CD14-positive monocyte (primary cell): Measurements from ENCODE around the gene SLC17A7. TPM values are rescaled to one million over a fixed set of nuclear protein-coding genes. Genes with fewer than 3 reads are reported as not detected.
A peak's percentile ranks its signal among the peaks of the same experiment; 100 is the strongest.

Experiments
- DNase-seq, 3 donors: peaks; one replicate each; pipeline ENCODE4 v3.0.0-alpha.2; 2011 to 2022
- H2AFZ ChIP-seq: 2 replicates; pipeline ENCODE4 v1.6.0; 2012; ENCODE audit warnings: mild to moderate bottlenecking, low read depth, low read length, inconsistent platforms; ENCODE audit not compliant: insufficient read depth, poor library complexity, severe bottlenecking
- H3K27ac ChIP-seq, 2 donors: 1 replicate in 1 of 2; 2 replicates in 1 of 2; pipeline ENCODE4 v1.5.1; 2012 to 2013; ENCODE audit warnings: low read length in 2 of 2, control low read depth in 1 of 2, inconsistent platforms in 1 of 2, low read depth in 1 of 2, mild to moderate bottlenecking in 1 of 2
- H3K27me3 ChIP-seq, 2 donors: one replicate each; pipeline versions ENCODE4 v1.6.0 to v1.6.1; 2011 to 2013; ENCODE audit warnings: low read length in 2 of 2; ENCODE audit not compliant: control insufficient read depth in 2 of 2, insufficient read depth in 2 of 2
- H3K36me3 ChIP-seq, 2 donors: replicated peaks in 1 of 2; 1 replicate in 1 of 2; 2 replicates in 1 of 2; pipeline versions ENCODE4 v1.5.1 to v1.6.1; 2012 to 2013; ENCODE audit warnings: low read length in 2 of 2, control low read depth in 1 of 2, inconsistent platforms in 1 of 2, mild to moderate bottlenecking in 1 of 2; ENCODE audit not compliant: insufficient read depth in 2 of 2, control insufficient read depth in 1 of 2
- H3K4me1 ChIP-seq, 2 donors: 1 replicate in 1 of 2; 2 replicates in 1 of 2; pipeline versions ENCODE4 v1.5.1 to v1.6.1; 2012 to 2013; ENCODE audit warnings: low read length in 2 of 2, control low read depth in 1 of 2, inconsistent platforms in 1 of 2, mild to moderate bottlenecking in 1 of 2, moderate library complexity in 1 of 2; ENCODE audit not compliant: insufficient read depth in 2 of 2, control insufficient read depth in 1 of 2
- H3K4me2 ChIP-seq: replicated peaks from 2 replicates; pipeline ENCODE3; 2012; ENCODE audit warnings: low read length, moderate library complexity, mild to moderate bottlenecking; ENCODE audit not compliant: poor library complexity, severe bottlenecking; ENCODE audit errors: extremely low read depth
- H3K4me3 ChIP-seq, 3 experiments: fragments of 200-600 bp in 1 of 3; sonication (generic) in 1 of 3; replicated peaks in 1 of 3; 1 replicate in 2 of 3; 2 replicates in 1 of 3; pipeline ENCODE4 v1.5.1; 2011 to 2013; ENCODE audit warnings: low read length in 3 of 3, mild to moderate bottlenecking in 3 of 3, control low read depth in 2 of 3, low read depth in 2 of 3, inconsistent platforms in 1 of 3, moderate library complexity in 1 of 3
- H3K79me2 ChIP-seq: 2 replicates; pipeline ENCODE4 v1.6.0; 2012; ENCODE audit warnings: mild to moderate bottlenecking, control low read depth, inconsistent platforms, low read length, moderate library complexity; ENCODE audit not compliant: insufficient read depth
- H3K9ac ChIP-seq: 2 replicates; pipeline ENCODE4 v1.6.0; 2017; ENCODE audit warnings: low read length, mild to moderate bottlenecking; ENCODE audit not compliant: insufficient read depth, poor library complexity, severe bottlenecking
- H3K9me3 ChIP-seq, 2 donors: replicated peaks in 1 of 2; 1 replicate in 1 of 2; 2 replicates in 1 of 2; pipeline versions ENCODE4 v1.5.1 to v1.6.1; 2012 to 2013; ENCODE audit warnings: low read length in 2 of 2, control low read depth in 1 of 2; ENCODE audit not compliant: control insufficient read depth in 1 of 2, insufficient read depth in 1 of 2
- H4K20me1 ChIP-seq: 2 replicates; pipeline ENCODE4 v1.6.0; 2012; ENCODE audit warnings: mild to moderate bottlenecking, low read length, control low read depth, moderate library complexity; ENCODE audit not compliant: insufficient read depth
- H3K27ac Mint-ChIP-seq, 7 donors: one replicate each; pipeline ENCODE4 v1.8.0; 2020; ENCODE audit warnings: mild to moderate bottlenecking in 7 of 7, mixed read lengths in 7 of 7, moderate library complexity in 6 of 7, inconsistent platforms in 2 of 7
- H3K27me3 Mint-ChIP-seq, 3 donors: one replicate each; pipeline ENCODE4 v1.8.0; 2021 to 2022; ENCODE audit warnings: low read depth in 3 of 3, mild to moderate bottlenecking in 3 of 3, mixed read lengths in 3 of 3, moderate library complexity in 3 of 3, inconsistent platforms in 1 of 3
- H3K36me3 Mint-ChIP-seq, 2 donors: one replicate each; pipeline ENCODE4 v1.8.0; 2020; ENCODE audit warnings: mixed read lengths in 2 of 2, inconsistent platforms in 1 of 2, mild to moderate bottlenecking in 1 of 2
- H3K4me1 Mint-ChIP-seq: one replicate; pipeline ENCODE4 v1.8.0; 2020; ENCODE audit warnings: mild to moderate bottlenecking, mixed read lengths
- H3K4me3 Mint-ChIP-seq, 2 donors: one replicate each; pipeline ENCODE4 v1.8.0; 2020; ENCODE audit warnings: mild to moderate bottlenecking in 2 of 2, mixed read lengths in 2 of 2, moderate library complexity in 1 of 2
- H3K9me3 Mint-ChIP-seq, 7 donors: one replicate each; pipeline ENCODE4 v1.8.0; 2020 to 2022; ENCODE audit warnings: mixed read lengths in 7 of 7, mild to moderate bottlenecking in 6 of 7, moderate library complexity in 6 of 7, inconsistent platforms in 2 of 7
- WGBS: methylation state at CpG from one replicate; pipeline ENCODE4 v1.1.5; 2013; ENCODE audit warnings: missing lambda C conversion rate; ENCODE audit not compliant: insufficient coverage; 5-methylcytosine and 5-hydroxymethylcytosine counted together
- intact Hi-C, 2 donors: fragments of 100-400 bp; cut with micrococcal nuclease; formaldehyde crosslinking; loops; one replicate each; pipeline versions ENCODE4 v1.15.0 to v1.15.1; 2023
- polyA plus RNA-seq, 3 donors: library from polyadenylated mRNA; depleted of rRNA in 1 of 3; unstranded in 2 of 3; stranded (reverse) in 1 of 3; fragments of 300-500 nt in 2 of 3; fragments of >200 nt in 1 of 3; fragmentation: Illumina TruSeq in 2 of 3; gene quantifications; 1 replicate in 2 of 3; 2 replicates in 1 of 3; pipeline ENCODE4 v1.2.3, GENCODE V29; 2012 to 2021
- TF ChIP-seq, protein P1 (sequence below): fragments of 200-600 bp; IDR thresholded peaks from one replicate; pipeline ENCODE4 v1.8.0; 2022; ENCODE audit warnings: antibody characterized with exemption, mild to moderate bottlenecking

Gene SLC17A7
- polyA plus RNA-seq, 3 donors, result 0.04 to 0.09 TPM; not detected in 1

DNA sequence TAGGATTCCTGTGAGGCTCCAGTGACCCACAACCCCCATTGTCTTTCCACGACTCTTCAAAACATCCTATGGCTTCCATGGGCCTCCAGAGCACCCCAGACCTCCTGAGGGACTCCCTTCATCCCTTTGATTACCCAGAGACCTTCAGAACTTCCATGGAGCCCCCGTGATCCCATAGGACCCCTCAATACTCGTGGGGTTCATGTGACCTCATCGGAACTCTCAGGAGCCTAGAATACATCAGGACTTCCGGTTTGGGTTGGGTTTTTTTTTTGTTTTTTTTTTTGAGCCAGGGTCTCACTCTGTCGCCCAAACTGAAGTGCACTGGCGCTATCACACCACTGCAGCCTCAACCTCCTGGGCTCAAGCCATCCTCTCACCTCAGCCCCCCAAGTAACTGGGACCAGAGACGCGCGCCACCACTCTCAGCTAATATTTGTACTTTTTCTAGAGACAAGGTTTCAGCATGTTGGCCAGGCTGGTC is 12.5 kb upstream of the SLC17A7 start:
- peak overlapping the region; percentile 82 for H2AFZ ChIP-seq
- TF ChIP-seq, protein P1, sequence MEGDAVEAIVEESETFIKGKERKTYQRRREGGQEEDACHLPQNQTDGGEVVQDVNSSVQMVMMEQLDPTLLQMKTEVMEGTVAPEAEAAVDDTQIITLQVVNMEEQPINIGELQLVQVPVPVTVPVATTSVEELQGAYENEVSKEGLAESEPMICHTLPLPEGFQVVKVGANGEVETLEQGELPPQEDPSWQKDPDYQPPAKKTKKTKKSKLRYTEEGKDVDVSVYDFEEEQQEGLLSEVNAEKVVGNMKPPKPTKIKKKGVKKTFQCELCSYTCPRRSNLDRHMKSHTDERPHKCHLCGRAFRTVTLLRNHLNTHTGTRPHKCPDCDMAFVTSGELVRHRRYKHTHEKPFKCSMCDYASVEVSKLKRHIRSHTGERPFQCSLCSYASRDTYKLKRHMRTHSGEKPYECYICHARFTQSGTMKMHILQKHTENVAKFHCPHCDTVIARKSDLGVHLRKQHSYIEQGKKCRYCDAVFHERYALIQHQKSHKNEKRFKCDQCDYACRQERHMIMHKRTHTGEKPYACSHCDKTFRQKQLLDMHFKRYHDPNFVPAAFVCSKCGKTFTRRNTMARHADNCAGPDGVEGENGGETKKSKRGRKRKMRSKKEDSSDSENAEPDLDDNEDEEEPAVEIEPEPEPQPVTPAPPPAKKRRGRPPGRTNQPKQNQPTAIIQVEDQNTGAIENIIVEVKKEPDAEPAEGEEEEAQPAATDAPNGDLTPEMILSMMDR, result no peak
- intact Hi-C loops, result loop anchor here (5.0 to 10.0 kb wide), 3 partner anchors 34 to 369 kb away; partner anchors contain the start of genes RPL13A (in 1 of the 2), RPS11 (in 1 of the 2) and SNRNP70 (in 1 of the 2)

DNA sequence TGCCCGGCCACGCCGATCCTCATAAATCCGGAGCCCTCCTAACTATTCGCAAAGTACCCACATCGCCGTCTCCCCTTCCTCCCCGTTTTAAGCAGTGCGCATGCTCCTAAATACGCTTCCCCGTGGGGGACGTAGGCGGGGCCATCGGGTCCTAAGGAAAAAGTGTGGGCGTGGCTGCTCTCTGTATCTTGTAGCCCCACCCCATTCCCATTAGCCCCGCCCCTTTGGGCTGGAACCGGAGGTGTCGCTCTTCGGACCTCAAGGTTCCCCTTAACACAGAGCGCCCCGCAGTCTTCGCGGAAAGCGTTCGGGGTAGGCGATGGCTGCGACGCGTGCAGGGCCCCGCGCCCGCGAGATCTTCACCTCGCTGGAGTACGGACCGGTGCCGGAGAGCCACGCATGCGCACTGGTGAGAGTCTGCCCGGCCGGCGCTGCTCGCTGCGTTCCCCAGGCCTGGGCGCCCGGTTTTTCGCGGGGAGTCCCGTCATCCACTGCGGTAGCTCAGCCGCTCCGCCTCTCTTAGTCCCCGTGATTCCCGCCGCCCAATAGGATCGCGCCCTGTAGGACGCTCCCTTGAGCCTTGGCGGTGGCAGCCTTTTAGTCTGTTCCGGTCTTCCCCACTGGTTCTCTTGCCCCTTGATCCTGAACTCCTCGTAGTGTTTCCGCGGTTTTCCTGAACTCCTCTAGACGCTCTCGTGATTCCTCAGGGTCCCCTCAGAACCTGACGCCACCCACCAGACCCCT is 11.9 kb upstream of the SLC17A7 start, which contains the start of gene ALDH16A1:
ALDH16A1 (plus strand) TSS at position 213 of the 744 bp plus-strand sequence; CDS start at position 320, 107 bp downstream.
- H3K4me1 Mint-ChIP-seq, result peaks cover 35% of the 10 kb centered on the region
- H3K27ac Mint-ChIP-seq, result peak within 1 kb of the TSS; percentile 99 to 100 (median 100)

More for the DNA sequence above, 12.5 kb upstream of the SLC17A7 start:
- Histone ChIP-seq H3K79me2 (peaks cover 42% of the 10 kb centered on the region), H4K20me1 (peaks cover 4% of the 10 kb centered on the region), H3K9ac (peak overlapping the region; percentile 84), H3K36me3 (peaks cover 14 to 22% of the 10 kb centered on the region in 2 donors), H3K4me2 (peak overlapping the region; percentile 99), H3K9me3 (no peaks in the 10 kb centered on the region), H3K27me3 (no peaks in the 10 kb centered on the region), H3K4me3 (peak overlapping the region; percentile 69 to 98 (median 71)), H3K4me1 (peaks cover 28 to 39% of the 10 kb centered on the region in 2 donors), H3K27ac (peak overlapping the region; percentile 92 to 98)
- Mint-ChIP-seq H3K36me3 (peaks cover 32 to 44% of the 10 kb centered on the region in 2 donors), H3K9me3 (peaks cover 0 to 2% (median 0%) of the 10 kb centered on the region in 7 donors), H3K4me1 (peaks cover 30% of the 10 kb centered on the region), H3K27ac (peak overlapping the region; percentile 99 to 100 (median 100)), H3K27me3 (peaks cover 0 to 5% (median 0%) of the 10 kb centered on the region in 3 donors), H3K4me3 (peak overlapping the region; percentile 93 to 100)
- peak in 1 of 3 donors; percentile 48 for DNase-seq
- WGBS, result 57% methylated on average over 6 of the region's 10 CpGs

More for the DNA sequence above, 11.9 kb upstream of the SLC17A7 start, which contains the start of gene ALDH16A1:
- peak within 1 kb of the TSS; percentile 84 for H3K9ac ChIP-seq
- peaks cover 14 to 28% of the 10 kb centered on the region in 2 donors for H3K36me3 ChIP-seq
- H3K9me3 Mint-ChIP-seq, result peaks cover 0 to 2% (median 0%) of the 10 kb centered on the region in 7 donors
- WGBS, result under 1% methylated on average over 60 of the region's 66 CpGs
- peaks cover under 1% of the 10 kb centered on the region for H4K20me1 ChIP-seq
- intact Hi-C loops, result loop anchor here (5.0 to 10.0 kb wide), 3 partner anchors 34 to 368 kb away; partner anchors contain the start of genes RPL13A (in 1 of the 2), RPS11 (in 1 of the 2) and SNRNP70 (in 1 of the 2)
- peak; percentile 97 to 98 (median 98) for DNase-seq
- peaks cover 0 to 5% (median 0%) of the 10 kb centered on the region in 3 donors for H3K27me3 Mint-ChIP-seq
- peaks cover 28 to 39% of the 10 kb centered on the region in 2 donors for H3K4me1 ChIP-seq
- peak within 1 kb of the TSS; percentile 95 to 100 for H3K4me3 Mint-ChIP-seq
- H3K27me3 ChIP-seq, result no peaks in the 10 kb centered on the region
- TF ChIP-seq, protein P1, result no peak
- no peaks in the 10 kb centered on the region for H3K9me3 ChIP-seq
- peak within 1 kb of the TSS; percentile 71 to 98 (median 79) for H3K4me3 ChIP-seq
- peaks cover 38 to 49% of the 10 kb centered on the region in 2 donors for H3K36me3 Mint-ChIP-seq
- H3K4me2 ChIP-seq, result peak within 1 kb of the TSS; percentile 99
- H2AFZ ChIP-seq, result peak within 1 kb of the TSS; percentile 93
- peaks cover 42% of the 10 kb centered on the region for H3K79me2 ChIP-seq
- peak within 1 kb of the TSS; percentile 92 to 98 for H3K27ac ChIP-seq
